ENCODE results near the gene SPACA5.
"Not testable (repeated sequence)": the region's sequence is repeated elsewhere in the genome, so short reads cannot be mapped to it uniquely, and the experiment has no call there.

The SPACA5 gene

DNA sequence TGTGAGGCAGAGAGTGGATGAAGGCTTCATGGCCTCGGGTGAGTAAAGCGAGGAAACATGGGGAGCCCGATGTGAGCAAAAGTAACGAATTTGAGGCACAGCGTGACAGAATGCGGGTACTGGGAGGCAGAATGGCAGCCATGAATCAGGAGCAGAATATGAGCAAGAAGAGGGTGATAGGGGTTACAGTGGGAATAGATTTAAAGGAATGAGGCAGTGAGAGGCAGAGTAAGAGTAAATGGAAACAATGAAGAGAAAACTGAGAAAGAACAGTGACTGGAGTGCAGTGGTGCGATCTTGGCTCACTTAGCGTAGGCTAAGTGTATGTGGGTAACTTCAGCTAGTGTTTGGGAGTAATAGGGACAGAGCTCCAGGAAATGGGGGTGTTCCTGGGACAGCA lies at the start of gene SPACA5:
TSS of gene SPACA5 (plus strand) at position 301 of the 400 bp plus-strand sequence. CDS start 815 bp downstream, outside the sequence.
- DNase-seq, ATAC-seq: not testable (repeated sequence)

GRCh38 chrX:47958206-47958605 lies 48.6 kb upstream of the SPACA5 start:
- DNase-seq, ATAC-seq: not testable (repeated sequence)

- DNase-seq: no peak
- ATAC-seq: peak; percentile 43
Measured at GRCh38 chrX:47958761-47959342, 47.9 kb upstream of the SPACA5 start.

GRCh38 chrX:47960406-47960805 lies 46.4 kb upstream of the SPACA5 start:
- DNase-seq: no peak
- ATAC-seq: no peak

GRCh38 chrX:47961830-47962229 lies 45.0 kb upstream of the SPACA5 start:
- not testable (repeated sequence) for ATAC-seq, DNase-seq

GRCh38 chrX:47965526-47965925 lies 41.3 kb upstream of the SPACA5 start:
- DNase-seq, ATAC-seq: not testable (repeated sequence)

DNA sequence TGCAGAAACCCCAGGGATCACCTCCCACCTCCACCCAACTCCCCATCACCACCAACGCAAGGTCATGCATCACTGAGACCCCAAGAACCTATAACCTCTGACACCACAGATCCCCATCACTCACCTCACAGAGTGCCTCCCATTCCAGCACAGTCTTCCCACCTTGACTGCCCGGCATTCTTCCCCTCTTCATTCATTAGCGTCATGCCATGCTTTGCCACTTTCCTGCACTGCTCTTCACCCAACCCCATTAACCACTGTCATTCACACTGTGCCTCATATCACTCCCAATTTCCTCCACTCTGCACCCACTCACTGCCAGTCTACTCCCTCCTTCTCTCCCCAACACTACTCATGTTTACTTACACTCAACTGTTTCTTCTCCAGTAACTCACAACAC lies 33.6 kb upstream of the SPACA5 start:
- DNase-seq: no peak
- ATAC-seq: no peak

DNA sequence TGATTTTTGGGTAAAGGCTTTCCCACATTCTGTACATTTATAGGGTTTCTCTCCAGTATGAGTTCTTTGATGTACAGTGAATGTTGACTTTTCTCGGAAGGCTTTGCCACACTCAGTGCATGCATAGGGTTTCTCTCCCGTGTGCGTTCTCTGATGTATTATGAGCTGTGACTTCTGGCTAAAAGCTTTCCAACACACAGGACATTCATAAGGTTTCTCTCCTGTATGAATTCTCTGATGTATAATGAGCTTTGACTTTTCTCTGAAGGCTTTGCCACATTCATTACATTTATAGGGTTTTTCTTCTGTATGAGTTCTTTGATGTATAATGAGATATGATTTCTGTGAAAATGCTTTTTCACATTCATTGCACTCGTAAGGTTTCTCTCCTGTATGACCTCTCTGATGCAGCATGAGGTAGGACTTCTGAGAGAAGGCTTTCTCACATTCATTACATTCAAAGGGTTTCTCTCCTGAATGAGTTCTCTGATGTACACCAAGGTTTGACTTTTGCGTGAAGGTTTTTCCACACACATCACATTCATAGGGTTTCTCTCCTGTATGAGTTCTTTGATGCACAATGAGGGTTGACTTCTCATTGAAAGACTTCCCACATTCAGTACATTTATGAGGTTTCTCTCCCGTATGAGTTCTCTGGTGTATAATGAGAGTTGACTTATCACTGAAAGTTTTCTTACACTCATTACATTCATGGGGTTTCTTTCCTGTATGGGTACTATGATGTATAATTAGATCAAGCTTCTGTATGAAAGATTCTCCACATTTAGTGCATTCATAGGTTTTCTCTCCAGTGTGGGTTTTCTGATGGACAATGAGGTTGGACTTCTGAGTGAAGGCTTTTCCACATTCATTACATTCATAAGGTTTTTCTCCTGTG lies 30.3 kb upstream of the SPACA5 start:
- no peak for ATAC-seq
- DNase-seq: no peak

GRCh38 chrX:47991263-47992094 lies 15.3 kb upstream of the SPACA5 start:
- no peak for DNase-seq
- ATAC-seq: peak; percentile 83

GRCh38 chrX:47992095-47992380 lies 14.8 kb upstream of the SPACA5 start:
- no peak for DNase-seq
- ATAC-seq: no peak

- no peak for ATAC-seq
- no peak for DNase-seq
Measured at GRCh38 chrX:47992669-47993068, 14.1 kb upstream of the SPACA5 start.

DNA sequence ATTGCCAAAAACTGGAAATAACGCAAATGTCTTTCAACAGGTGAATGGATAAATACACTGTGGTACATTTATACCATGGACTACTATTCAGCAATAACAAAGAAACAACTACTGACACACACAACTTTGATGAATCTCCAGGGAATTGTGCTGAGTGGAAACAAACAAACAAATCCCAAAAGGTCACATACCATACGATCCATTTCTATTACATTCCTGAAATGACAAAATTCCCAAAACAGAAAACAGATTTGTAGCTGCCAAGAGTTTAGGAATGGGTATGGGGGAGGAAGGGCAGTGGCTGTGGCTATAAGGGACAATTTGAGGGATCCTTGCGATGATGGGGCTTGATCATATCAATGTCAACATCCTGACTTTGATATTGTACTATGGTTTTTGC lies 5.5 kb upstream of the SPACA5 start:
- DNase-seq (no peak), ATAC-seq (no peak)

- ATAC-seq (no peak), DNase-seq (no peak)
Measured at GRCh38 chrX:48002319-48002718, 4.5 kb upstream of the SPACA5 start.

- DNase-seq: no peak
- ATAC-seq: no peak
Measured at GRCh38 chrX:48002929-48003328, 3.9 kb upstream of the SPACA5 start.

DNA sequence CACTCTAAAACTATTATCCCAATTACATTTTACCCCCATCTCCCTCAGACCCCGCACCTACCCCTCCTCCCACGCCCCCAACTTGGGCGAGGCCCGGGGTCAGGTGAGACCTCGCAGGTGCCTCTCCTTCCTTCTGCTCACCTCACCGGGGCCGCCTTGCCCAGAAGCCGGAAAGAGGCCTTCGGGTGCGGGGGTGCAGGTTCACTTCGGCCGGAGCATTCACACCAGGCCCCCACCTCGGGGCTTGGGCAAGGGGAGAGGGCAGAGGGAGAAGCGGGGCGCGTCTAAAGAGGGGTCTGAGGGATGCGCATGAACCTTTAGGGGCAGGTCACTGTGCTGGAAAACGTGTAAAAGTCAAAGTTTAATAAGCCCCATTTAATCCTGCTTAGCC lies 3.4 kb upstream of the SPACA5 start:
- peak; percentile 13 for DNase-seq

GRCh38 chrX:48003758-48004457 lies 2.9 kb upstream of the SPACA5 start, which contains the start of gene ZNF182:
Gene ZNF182, minus strand, starts transcription at chrX:48003989. Its CDS starts 1,380 bp downstream, at chrX:48002609.
- ATAC-seq: peak; percentile 96
- DNase-seq: peak; percentile 91

More for the DNA sequence above, 3.4 kb upstream of the SPACA5 start:
- no peak for ATAC-seq

DNA sequence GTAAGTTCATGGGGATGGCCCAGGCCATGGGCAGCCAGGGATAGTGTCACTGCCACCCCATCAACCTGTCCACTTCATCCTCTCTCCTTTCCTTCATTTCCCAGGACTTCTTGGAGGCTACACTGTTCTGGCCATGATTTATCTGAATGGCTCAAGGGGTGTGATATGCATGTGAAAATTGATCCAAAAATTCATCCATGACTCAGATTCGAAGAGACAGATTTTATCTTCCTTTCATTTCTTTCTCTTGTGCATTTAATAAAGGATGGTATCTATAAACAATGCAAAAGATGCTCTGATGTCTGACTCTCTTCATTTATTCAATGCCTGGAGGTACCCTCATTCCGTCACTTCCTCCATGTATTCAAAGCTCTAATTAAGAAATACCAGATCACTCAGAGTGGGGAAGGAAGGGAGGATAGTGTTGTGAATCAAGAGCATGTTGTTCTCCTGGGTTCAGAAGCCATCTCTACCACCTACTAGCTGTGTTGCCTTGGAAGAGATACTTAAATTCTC lies 2.7 kb downstream of the SPACA5 start:
- ATAC-seq, DNase-seq: not testable (repeated sequence)

- not testable (repeated sequence) for ATAC-seq, DNase-seq
Measured at GRCh38 chrX:48016583-48017310, 10.0 kb downstream of the SPACA5 start.

DNA sequence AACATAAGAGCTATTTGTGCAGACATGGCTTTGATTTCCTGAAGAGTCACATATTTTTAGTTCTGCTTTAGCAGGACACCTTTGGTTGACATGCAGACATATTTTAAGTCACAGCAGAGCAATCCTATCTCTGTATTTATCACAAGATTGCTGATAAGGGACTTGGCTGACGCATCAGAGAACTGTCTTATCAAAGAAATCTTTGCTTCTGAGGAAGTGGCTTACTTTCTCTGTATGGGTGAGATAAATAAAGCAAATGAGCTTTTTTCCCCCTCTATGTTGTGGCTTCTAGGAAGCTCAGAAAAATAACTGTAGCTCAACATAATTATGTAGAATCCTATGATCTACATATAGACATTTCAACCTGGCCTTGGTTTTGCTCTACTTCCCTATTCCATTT lies 13.1 kb downstream of the SPACA5 start:
- peak; percentile 36 for ATAC-seq
- DNase-seq: not testable (repeated sequence)

- ATAC-seq (peak; percentile 77), DNase-seq (peak; percentile 24)
Measured at GRCh38 chrX:48020472-48020871, 13.7 kb downstream of the SPACA5 start.
